GM12892 (cell line): ENCODE data around the gene CCR3.

Experiments used
- POLR2A ChIP-seq: IDR thresholded peaks from 2 replicates; pipeline ENCODE4 v1.6.1; 2011; ENCODE audit warnings: low read depth, low read length, control low read depth
- POLR2AphosphoS5 ChIP-seq: IDR thresholded peaks from 2 replicates; pipeline ENCODE4 v1.6.1; 2011; ENCODE audit warnings: low read depth, low read length, control low read depth
- TAF1 ChIP-seq: IDR thresholded peaks from 2 replicates; pipeline ENCODE4 v1.6.1; 2011; ENCODE audit warnings: low read depth, mild to moderate bottlenecking, control low read depth, low read length, borderline replicate concordance

DNA sequence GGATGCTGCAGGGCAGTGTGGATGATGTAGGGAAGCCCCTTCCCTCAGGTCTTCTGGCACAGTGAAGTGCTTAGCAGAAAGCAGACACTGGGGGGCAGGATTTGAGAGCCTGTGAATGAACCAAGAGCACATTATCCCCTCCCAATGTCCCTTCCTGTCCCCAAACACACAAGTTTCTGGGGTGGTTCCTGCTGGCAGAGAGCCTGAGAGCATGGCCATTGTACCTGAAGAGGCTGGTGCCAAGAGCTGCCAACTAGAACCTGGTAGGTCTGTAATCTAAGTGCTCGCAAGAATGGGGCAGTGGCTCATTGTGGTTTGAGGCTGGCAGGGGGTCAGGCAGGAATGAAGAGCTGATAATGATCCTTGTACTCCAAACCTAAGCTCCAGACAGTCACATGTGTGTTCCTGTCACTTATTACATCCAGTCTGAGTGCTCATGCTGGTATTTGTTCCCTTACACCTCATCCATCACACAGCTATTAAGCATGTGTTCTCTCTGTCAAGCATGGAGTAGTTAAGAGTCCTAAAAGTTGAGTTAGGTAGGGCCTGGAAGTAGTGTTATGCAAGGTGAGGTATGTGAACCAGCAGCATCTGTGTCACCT is 27.4 kb upstream of the CCR3 start:
- TF ChIP-seq POLR2A (no peak), POLR2AphosphoS5 (no peak), TAF1 (no peak)
